ENCODE measurements around the gene TCF21.

The TCF21 gene

DNA sequence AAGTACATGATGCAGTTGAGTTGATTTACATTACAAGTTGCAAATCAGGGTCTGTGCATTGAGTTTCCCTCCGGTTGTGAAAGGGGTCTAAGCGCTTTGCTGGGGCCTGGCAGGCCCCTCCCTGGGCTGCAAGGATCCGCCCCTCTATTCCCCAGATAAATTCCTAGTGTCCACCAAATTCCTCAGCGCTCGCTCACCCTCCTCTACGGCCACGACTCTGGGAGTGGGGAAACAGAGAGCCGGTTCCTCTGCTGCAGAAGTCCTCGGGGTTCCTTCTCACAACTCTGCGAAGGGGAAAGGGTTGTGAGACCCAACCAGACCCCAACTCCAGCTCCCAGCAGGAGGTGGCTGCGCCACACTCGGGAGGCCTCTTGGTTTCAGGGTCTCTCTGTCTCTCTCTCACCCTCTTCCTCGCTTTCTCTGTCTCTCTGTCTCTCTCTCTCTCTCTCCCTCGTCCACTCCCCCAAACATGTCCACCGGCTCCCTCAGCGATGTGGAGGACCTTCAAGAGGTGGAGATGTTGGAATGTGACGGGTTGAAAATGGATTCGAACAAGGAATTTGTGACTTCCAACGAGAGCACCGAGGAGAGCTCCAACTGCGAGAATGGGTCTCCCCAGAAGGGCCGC is at the start of gene TCF21:
Gene TCF21, plus strand, starts transcription at position 185 of the 628 bp plus-strand sequence. Its CDS starts 285 bp downstream, at position 470.
- no peak for DNase-seq (ENCODE audit: low spot score)

GRCh38 chr6:133841176-133841575 is 47.7 kb upstream of the TCF21 start:
- TF ChIP-seq, protein P1, sequence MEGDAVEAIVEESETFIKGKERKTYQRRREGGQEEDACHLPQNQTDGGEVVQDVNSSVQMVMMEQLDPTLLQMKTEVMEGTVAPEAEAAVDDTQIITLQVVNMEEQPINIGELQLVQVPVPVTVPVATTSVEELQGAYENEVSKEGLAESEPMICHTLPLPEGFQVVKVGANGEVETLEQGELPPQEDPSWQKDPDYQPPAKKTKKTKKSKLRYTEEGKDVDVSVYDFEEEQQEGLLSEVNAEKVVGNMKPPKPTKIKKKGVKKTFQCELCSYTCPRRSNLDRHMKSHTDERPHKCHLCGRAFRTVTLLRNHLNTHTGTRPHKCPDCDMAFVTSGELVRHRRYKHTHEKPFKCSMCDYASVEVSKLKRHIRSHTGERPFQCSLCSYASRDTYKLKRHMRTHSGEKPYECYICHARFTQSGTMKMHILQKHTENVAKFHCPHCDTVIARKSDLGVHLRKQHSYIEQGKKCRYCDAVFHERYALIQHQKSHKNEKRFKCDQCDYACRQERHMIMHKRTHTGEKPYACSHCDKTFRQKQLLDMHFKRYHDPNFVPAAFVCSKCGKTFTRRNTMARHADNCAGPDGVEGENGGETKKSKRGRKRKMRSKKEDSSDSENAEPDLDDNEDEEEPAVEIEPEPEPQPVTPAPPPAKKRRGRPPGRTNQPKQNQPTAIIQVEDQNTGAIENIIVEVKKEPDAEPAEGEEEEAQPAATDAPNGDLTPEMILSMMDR (IDR thresholded peaks at IDR 0.05; ENCODE audit: extremely low read depth, missing control alignments): no peak
- DNase-seq (ENCODE audit: low spot score): no peak

More for the DNA sequence above, at the start of gene TCF21:
- TF ChIP-seq, protein P1 (IDR thresholded peaks at IDR 0.05; ENCODE audit: extremely low read depth, missing control alignments): no peak

GRCh38 chr6:133843098-133843497 is 45.8 kb upstream of the TCF21 start:
- no peak for DNase-seq (ENCODE audit: low spot score)
- TF ChIP-seq, protein P1 (IDR thresholded peaks at IDR 0.05; ENCODE audit: extremely low read depth, missing control alignments): no peak

- TF ChIP-seq, protein P1 (IDR thresholded peaks at IDR 0.05; ENCODE audit: extremely low read depth, missing control alignments): no peak
- DNase-seq (ENCODE audit: low spot score): no peak
Observed at GRCh38 chr6:133844709-133845108, 44.2 kb upstream of the TCF21 start.

DNA sequence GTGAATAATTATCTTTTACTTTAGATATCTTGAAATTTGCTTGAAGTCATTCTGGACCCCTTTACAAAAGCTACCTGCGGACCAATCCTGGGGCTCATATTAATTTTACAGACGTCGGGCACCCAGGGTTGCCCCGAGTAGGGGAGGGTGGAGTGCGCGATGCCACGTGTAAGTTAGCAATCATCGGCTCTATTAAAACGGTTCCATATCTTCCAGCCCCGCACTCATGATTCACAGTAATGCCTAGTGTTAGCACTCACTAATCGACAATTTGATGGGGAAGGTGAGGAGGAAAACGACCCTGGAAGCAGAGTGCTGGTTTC is 34.9 kb upstream of the TCF21 start:
- DNase-seq (ENCODE audit: low spot score): no peak
- TF ChIP-seq, protein P1 (IDR thresholded peaks at IDR 0.05; ENCODE audit: extremely low read depth, missing control alignments): no peak

DNA sequence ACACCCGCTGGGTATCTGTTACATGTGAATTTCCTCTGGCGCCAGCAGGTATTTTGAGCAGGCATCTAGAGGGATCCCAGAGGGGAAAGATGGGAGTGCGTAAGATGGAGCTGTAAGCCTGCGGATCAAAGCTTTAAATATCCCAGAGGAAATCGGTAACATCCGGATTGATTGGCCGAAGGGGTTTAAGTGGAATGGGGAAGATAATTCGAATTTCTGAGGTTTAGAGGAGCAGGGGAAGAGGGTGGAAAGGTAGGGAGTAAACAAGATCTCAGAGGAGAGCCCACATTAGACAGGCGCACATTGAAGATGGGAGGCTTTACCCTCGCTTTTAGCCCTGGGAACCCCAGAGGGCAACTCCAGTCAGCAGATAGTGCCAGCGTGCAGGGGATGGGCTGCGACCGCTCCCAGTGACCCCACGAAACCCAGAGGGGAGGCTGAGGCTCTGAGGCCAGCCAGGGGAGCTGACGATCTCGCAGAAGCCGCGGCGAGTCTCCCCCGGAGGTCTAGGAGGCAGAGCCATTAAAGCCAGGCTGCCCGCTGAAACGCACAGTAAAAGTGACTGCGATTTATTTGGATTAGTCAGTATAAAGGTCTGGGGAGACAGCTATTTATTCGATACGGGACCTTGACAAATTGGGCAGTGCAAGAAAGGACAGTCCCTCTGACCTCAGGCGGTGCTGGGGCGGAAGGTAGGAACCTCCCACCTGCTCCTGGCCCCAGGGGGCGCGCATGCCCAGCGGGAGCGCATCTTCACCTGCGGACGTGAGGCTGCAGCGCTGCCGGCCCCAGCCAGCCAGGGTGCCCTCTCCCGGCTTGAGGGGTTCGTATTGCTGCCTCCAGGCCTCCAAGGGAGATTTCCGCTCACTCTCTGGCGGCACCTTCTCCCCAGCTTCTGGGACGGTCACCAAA is 34.3 kb upstream of the TCF21 start:
- TF ChIP-seq, protein P1 (IDR thresholded peaks at IDR 0.05; ENCODE audit: extremely low read depth, missing control alignments): no peak
- DNase-seq (ENCODE audit: low spot score): no peak

DNA sequence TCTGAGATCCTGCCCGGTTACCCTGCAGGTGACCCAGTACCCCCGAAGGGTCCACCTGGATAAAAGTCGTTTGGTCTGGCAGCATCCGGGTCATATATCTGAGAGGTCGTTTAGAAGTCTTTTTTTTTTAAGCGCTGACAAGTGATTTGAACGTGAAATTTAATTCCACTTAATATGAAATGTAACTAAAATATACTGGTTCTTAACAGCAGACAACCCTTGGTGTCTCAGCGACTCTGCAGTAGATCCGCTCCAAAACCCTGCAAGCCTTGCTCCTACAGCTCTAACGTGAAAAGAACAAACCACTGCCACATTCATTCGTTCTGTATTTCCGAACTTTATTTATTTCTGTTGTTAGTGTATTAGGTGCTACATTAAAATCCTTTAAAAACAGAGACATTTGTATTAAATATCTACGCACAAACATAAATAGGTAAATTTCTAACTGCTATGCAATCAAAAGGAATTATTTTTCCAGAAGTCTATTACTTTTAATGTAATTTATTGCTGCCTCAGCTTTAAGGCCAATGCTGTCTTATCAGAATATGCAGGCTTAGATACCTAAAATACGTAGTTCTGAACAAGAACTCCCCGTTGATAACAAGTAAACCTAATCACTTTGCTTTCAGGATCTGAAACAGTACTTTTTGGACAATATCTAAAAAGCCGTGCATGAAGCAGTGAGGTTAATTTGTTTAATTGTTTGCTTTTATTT is 33.5 kb upstream of the TCF21 start:
- TF ChIP-seq, protein P1 (IDR thresholded peaks at IDR 0.05; ENCODE audit: extremely low read depth, missing control alignments): no peak
- no peak for DNase-seq (ENCODE audit: low spot score)
